Panc1 (cell line): ENCODE data around the gene MAPRE2. TPM values are rescaled to one million over a fixed set of nuclear protein-coding genes. Genes with fewer than 3 reads are reported as not detected.

Source experiments
- ATAC-seq: fragments of 200-7000 bp; cut with Tn5 transposase; 2 replicates; pipeline ENCODE4 v1.9.1; 2020; ENCODE audit warnings: mild to moderate bottlenecking, moderate library complexity
- BruUV-seq: library from RNA; stranded (reverse); fragments of 400-500 nt; replicated peaks from 2 replicates; lab custom pipeline; 2021; lab: Mats Ljungman, UMichigan
- CTCF ChIA-PET: fragments of 300-600 bp; sonication (Branson Sonifier 250); formaldehyde crosslinking; loops from one replicate; lab custom pipeline; 2022; ENCODE audit warnings: antibody characterized with exemption; lab: Charles Lee
- POLR2A ChIA-PET: fragments of 300-600 bp; sonication (Branson Sonifier 250); formaldehyde crosslinking; loops from one replicate; lab custom pipeline; 2022; ENCODE audit warnings: antibody characterized with exemption; lab: Charles Lee
- DNase-seq: peaks from one replicate; pipeline ENCODE4 v3.0.0-alpha.2; 2010; ENCODE audit warnings: low read depth, low spot score
- H3K27ac ChIP-seq: 2 replicates; pipeline ENCODE4 v1.5.1; 2011; ENCODE audit warnings: mild to moderate bottlenecking, low read length, inconsistent platforms
- H3K27me3 ChIP-seq: fragments of 200-500 bp; sonication (Bioruptor generic); 2 replicates; pipeline ENCODE4 v1.6.0; 2014; ENCODE audit warnings: low read length, inconsistent platforms; ENCODE audit not compliant: control insufficient read depth, insufficient read depth
- H3K36me3 ChIP-seq: fragments of 200-500 bp; sonication (Bioruptor generic); 2 replicates; pipeline ENCODE4 v1.5.1; 2014; ENCODE audit warnings: inconsistent platforms, mild to moderate bottlenecking, low read length, moderate library complexity; ENCODE audit not compliant: control insufficient read depth, insufficient read depth
- H3K4me1 ChIP-seq: 2 replicates; pipeline ENCODE4 v1.5.1; 2011; ENCODE audit warnings: inconsistent platforms, mild to moderate bottlenecking, low read length, moderate library complexity; ENCODE audit not compliant: control insufficient read depth, insufficient read depth
- H3K4me3 ChIP-seq, 2 experiments: 2 replicates each; pipeline ENCODE4 v1.5.1; 2011 to 2012; ENCODE audit warnings: low read depth in 2 of 2, low read length in 2 of 2, mild to moderate bottlenecking in 2 of 2, inconsistent platforms in 1 of 2, moderate library complexity in 1 of 2
- H3K9me3 ChIP-seq: fragments of 200-500 bp; sonication (Bioruptor generic); 2 replicates; pipeline ENCODE4 v1.5.1; 2014; ENCODE audit warnings: low read depth, mild to moderate bottlenecking, inconsistent platforms, low read length, moderate library complexity; ENCODE audit not compliant: control insufficient read depth, insufficient read depth
- CTCF ChIP-seq: fragments of 450-650 bp; IDR thresholded peaks from 2 replicates; pipeline ENCODE4 v1.5.1; 2017; ENCODE audit warnings: mild to moderate bottlenecking
- POLR2AphosphoS5 ChIP-seq: IDR thresholded peaks from 2 replicates; pipeline ENCODE4 v1.6.1; 2012; ENCODE audit warnings: mild to moderate bottlenecking, low read depth, low read length, moderate library complexity
- REST ChIP-seq, 2 experiments: IDR thresholded peaks; 2 replicates each; pipeline ENCODE4 v1.6.1; 2011 to 2012; ENCODE audit warnings: low read depth in 2 of 2, control low read depth in 1 of 2, low read length in 1 of 2, mild to moderate bottlenecking in 1 of 2, moderate library complexity in 1 of 2; ENCODE audit not compliant: insufficient read depth in 1 of 2
- SIN3A ChIP-seq: IDR thresholded peaks from 2 replicates; pipeline ENCODE4 v1.6.1; 2012; ENCODE audit warnings: low read depth, mild to moderate bottlenecking, low read length, moderate library complexity, borderline replicate concordance; ENCODE audit not compliant: insufficient read depth
- TCF7L2 ChIP-seq: IDR thresholded peaks from 2 replicates; pipeline ENCODE4 v1.6.1; 2011; ENCODE audit warnings: mild to moderate bottlenecking, low read depth, low read length, inconsistent platforms
- in situ Hi-C: cut with HindIII; loops from 2 replicates; pipeline ENCODE4 v1.10.0; 2016; ENCODE audit warnings: low sequenced_read_pairs, low pct_unique_long_range_greater_than_20kb
- intact Hi-C: fragments of 100-400 bp; cut with micrococcal nuclease; formaldehyde crosslinking; loops from one replicate; pipeline ENCODE4 v1.10.0; 2022; ENCODE audit not compliant: unreplicated experiment
- total RNA-seq: library from RNA; stranded (reverse); gene quantifications from one replicate; pipeline ENCODE4 v1.2.1, GENCODE V29; 2021; ENCODE audit not compliant: unreplicated experiment

Gene MAPRE2
- total RNA-seq, 1 experiment from 2014 or later: 14.1 TPM

- Histone ChIP-seq H3K9me3 (no peaks in the 10 kb centered on the region), H3K27ac (no peak overlapping the region), H3K4me3 (no peak overlapping the region), H3K36me3 (no peaks in the 10 kb centered on the region), H3K4me1 (no peaks in the 10 kb centered on the region), H3K27me3 (no peaks in the 10 kb centered on the region)
- no TSS peak for BruUV-seq
- in situ Hi-C loops: no loop called here
- ATAC-seq (no peak), DNase-seq (no peak)
- intact Hi-C loops: no loop called here
- ChIA-PET CTCF (no interaction called here), POLR2A (no interaction called here)
- TF ChIP-seq REST (IDR thresholded peaks at IDR 0.05; ENCODE audit: insufficient read depth in 1 of 2, low read depth in 2 of 2, low read length in 1 of 2): no peak
- no peak for TF ChIP-seq TCF7L2
- TF ChIP-seq SIN3A: no peak
- TF ChIP-seq POLR2AphosphoS5: no peak
- TF ChIP-seq CTCF: no peak
These were observed 18.2 kb downstream of the MAPRE2 start for GRCh38 chr18:35059280-35059927.

GRCh38 chr18:35060122-35060815, 19.1 kb downstream of the MAPRE2 start:
- in situ Hi-C loops (no loop called here), intact Hi-C loops (no loop called here)
- H3K27me3 ChIP-seq: no peaks in the 10 kb centered on the region
- H3K36me3 ChIP-seq: no peaks in the 10 kb centered on the region
- H3K4me3 ChIP-seq: no peak overlapping the region
- BruUV-seq: no TSS peak
- no peak for ATAC-seq
- ChIA-PET POLR2A (no interaction called here), CTCF (interaction anchor here (0.5 to 0.7 kb wide), 2 partner anchors 29 to 162 kb away, joined by 3 read pairs; no protein-coding TSS in a partner anchor)
- TF ChIP-seq SIN3A: no peak
- no peak for TF ChIP-seq REST (IDR thresholded peaks at IDR 0.05; ENCODE audit: insufficient read depth in 1 of 2, low read depth in 2 of 2, low read length in 1 of 2)
- no peak for TF ChIP-seq TCF7L2
- TF ChIP-seq CTCF: no peak
- TF ChIP-seq POLR2AphosphoS5: no peak
- no peaks in the 10 kb centered on the region for H3K9me3 ChIP-seq
- no peak for DNase-seq
- H3K27ac ChIP-seq: no peak overlapping the region
- no peaks in the 10 kb centered on the region for H3K4me1 ChIP-seq
